PC-3 (cell line): ENCODE results near the gene SLC51A.

ENCODE experiments used
- EZH2 ChIP-seq: fragments of 300-600 bp; sonication (generic); IDR thresholded peaks from one replicate; pipeline ENCODE4 v1.6.1; 2017; ENCODE audit warnings: antibody characterized with exemption, mild to moderate bottlenecking, low read length; ENCODE audit not compliant: unreplicated experiment
- TF ChIP-seq, protein P1 (sequence below): fragments of 300-600 bp; sonication (generic); conservative IDR thresholded peaks from 2 replicates; pipeline ENCODE4 v1.5.1; 2017; ENCODE audit warnings: antibody characterized with exemption, low read depth, mild to moderate bottlenecking, low read length

DNA sequence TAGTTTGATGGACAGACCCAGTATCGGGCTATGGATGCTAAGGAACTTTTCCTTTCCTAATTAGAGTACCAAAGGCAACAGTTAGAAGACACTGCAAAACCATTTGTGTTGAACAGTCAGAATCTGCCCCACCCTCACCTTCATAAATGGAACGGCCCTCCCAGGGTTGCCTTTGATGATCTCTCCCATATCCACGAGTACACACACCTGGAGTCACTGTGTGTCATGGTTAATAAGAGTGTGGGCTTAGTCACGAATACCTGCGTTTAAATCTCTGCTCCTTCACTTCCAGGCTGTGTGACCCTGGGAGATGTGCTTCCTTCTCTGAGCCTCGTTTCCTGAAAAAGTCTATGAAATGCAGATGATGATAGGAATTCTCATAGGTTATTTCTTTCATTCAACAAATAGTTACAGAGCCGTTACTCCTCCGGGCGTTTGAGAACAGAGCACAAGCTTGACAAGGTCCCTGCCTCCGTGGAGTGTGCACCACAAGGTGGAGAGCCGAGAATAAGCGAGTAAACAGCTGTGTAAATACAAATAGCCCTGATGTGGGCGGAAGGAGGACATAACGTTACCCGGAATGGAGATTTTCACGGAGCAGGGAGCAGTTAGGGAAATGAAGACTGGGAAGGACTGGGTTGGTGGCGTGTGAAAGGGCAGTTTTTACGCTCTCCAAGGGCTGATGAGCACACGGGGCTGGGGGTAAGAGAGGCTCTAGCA, 6.7 kb downstream of the SLC51A start:
- TF ChIP-seq, protein P1, sequence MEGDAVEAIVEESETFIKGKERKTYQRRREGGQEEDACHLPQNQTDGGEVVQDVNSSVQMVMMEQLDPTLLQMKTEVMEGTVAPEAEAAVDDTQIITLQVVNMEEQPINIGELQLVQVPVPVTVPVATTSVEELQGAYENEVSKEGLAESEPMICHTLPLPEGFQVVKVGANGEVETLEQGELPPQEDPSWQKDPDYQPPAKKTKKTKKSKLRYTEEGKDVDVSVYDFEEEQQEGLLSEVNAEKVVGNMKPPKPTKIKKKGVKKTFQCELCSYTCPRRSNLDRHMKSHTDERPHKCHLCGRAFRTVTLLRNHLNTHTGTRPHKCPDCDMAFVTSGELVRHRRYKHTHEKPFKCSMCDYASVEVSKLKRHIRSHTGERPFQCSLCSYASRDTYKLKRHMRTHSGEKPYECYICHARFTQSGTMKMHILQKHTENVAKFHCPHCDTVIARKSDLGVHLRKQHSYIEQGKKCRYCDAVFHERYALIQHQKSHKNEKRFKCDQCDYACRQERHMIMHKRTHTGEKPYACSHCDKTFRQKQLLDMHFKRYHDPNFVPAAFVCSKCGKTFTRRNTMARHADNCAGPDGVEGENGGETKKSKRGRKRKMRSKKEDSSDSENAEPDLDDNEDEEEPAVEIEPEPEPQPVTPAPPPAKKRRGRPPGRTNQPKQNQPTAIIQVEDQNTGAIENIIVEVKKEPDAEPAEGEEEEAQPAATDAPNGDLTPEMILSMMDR: no peak
- no peak for TF ChIP-seq EZH2
